HCT116 (cell line): ENCODE data around the gene CNTFR. TPM values are rescaled to one million over a fixed set of nuclear protein-coding genes. Genes with fewer than 3 reads are reported as not detected.

Experiments
- ATAC-seq: fragments of 200-7000 bp; cut with Tn5 transposase; 2 replicates; pipeline ENCODE4 v1.9.1; 2020; ENCODE audit warnings: mild to moderate bottlenecking, moderate library complexity
- BruUV-seq: library from RNA; stranded (reverse); fragments of 400-500 nt; replicated peaks from 2 replicates; lab custom pipeline; 2021; lab: Mats Ljungman, UMichigan
- CTCF ChIA-PET: fragments of 300-600 bp; sonication (Branson Sonifier 250); formaldehyde crosslinking; loops from one replicate; lab custom pipeline; 2021; ENCODE audit warnings: antibody characterized with exemption; lab: Charles Lee
- POLR2A ChIA-PET: fragments of 300-600, 350-600 bp; sonication (Branson Sonifier 250); formaldehyde crosslinking; loops from one replicate; lab custom pipeline; 2021; ENCODE audit warnings: antibody characterized with exemption; lab: Charles Lee
- RAD21 ChIA-PET, 2 experiments: fragments of 300-600 bp; sonication (Branson Sonifier 250); formaldehyde crosslinking; loops; one replicate each; lab custom pipeline; 2023; ENCODE audit warnings: low total read pairs in 2 of 2; ENCODE audit not compliant: uncharacterized antibody in 2 of 2, unreplicated experiment in 2 of 2, low non-redundant PET in 1 of 2; lab: Charles Lee
- DNase-seq: peaks from one replicate; pipeline ENCODE4 v3.0.0-alpha.2; 2010; ENCODE audit warnings: low read depth, low spot score
- H2AFZ ChIP-seq: fragments of 200-600 bp; shearing (Covaris generic), sonication (generic); 2 replicates; pipeline ENCODE4 v1.6.1; 2017; ENCODE audit warnings: low read depth, mixed run types, mixed read lengths, antibody characterized with exemption, low read length; ENCODE audit not compliant: poor library complexity, severe bottlenecking
- H3K27ac ChIP-seq: 2 replicates; pipeline ENCODE4 v1.5.1; 2012; ENCODE audit warnings: low read depth, low read length
- H3K27me3 ChIP-seq: fragments of 200-600 bp; sonication (generic); 2 replicates; pipeline ENCODE4 v1.6.1; 2016; ENCODE audit warnings: mixed run types, low read length, mixed read lengths; ENCODE audit not compliant: insufficient read depth
- H3K36me3 ChIP-seq, 2 experiments: fragments of 200-500 bp in 1 of 2; fragments of 200-600 bp in 1 of 2; sonication (Bioruptor generic) in 1 of 2; sonication (generic) in 1 of 2; 2 replicates each; pipeline versions ENCODE4 v1.5.1 to v1.6.1; 2014 to 2016; ENCODE audit warnings: low read length in 2 of 2, inconsistent platforms in 1 of 2, mixed read lengths in 1 of 2, mixed run types in 1 of 2; ENCODE audit not compliant: insufficient read depth in 2 of 2, control insufficient read depth in 1 of 2
- H3K4me1 ChIP-seq, 2 experiments: fragments of 200-600 bp in 1 of 2; sonication (generic) in 1 of 2; 2 replicates each; pipeline versions ENCODE4 v1.5.1 to v1.6.1; 2012 to 2017; ENCODE audit warnings: low read length in 2 of 2, inconsistent platforms in 1 of 2, mild to moderate bottlenecking in 1 of 2, mixed read lengths in 1 of 2, mixed run types in 1 of 2, moderate library complexity in 1 of 2; ENCODE audit not compliant: insufficient read depth in 2 of 2, control insufficient read depth in 1 of 2
- H3K4me2 ChIP-seq: fragments of 200-600 bp; sonication (generic); 2 replicates; pipeline ENCODE4 v1.6.1; 2017; ENCODE audit warnings: mixed run types, low read length, mixed read lengths
- H3K4me3 ChIP-seq, 2 experiments: fragments of 200-600 bp in 1 of 2; sonication (generic) in 1 of 2; replicated peaks in 1 of 2; 2 replicates each; pipeline ENCODE4 v1.5.1; 2011 to 2016; ENCODE audit warnings: low read length in 2 of 2, control low read depth in 1 of 2, low read depth in 1 of 2, mild to moderate bottlenecking in 1 of 2, mixed read lengths in 1 of 2, mixed run types in 1 of 2
- H3K79me2 ChIP-seq: fragments of 200-600 bp; sonication (generic); 2 replicates; pipeline ENCODE4 v1.6.1; 2017; ENCODE audit warnings: mild to moderate bottlenecking, mixed run types, low read length, moderate library complexity, mixed read lengths; ENCODE audit not compliant: insufficient read depth
- H3K9ac ChIP-seq: fragments of 200-600 bp; sonication (generic); 2 replicates; pipeline ENCODE4 v1.6.1; 2016; ENCODE audit warnings: low read length, mixed read lengths
- H3K9me2 ChIP-seq: fragments of 200-600 bp; sonication (generic), shearing (Covaris generic); 2 replicates; pipeline ENCODE4 v1.6.1; 2017; ENCODE audit warnings: mixed run types, mild to moderate bottlenecking, moderate library complexity; ENCODE audit not compliant: insufficient read depth
- H3K9me3 ChIP-seq, 2 experiments: fragments of 200-500 bp in 1 of 2; fragments of 200-600 bp in 1 of 2; sonication (Bioruptor generic) in 1 of 2; sonication (generic) in 1 of 2; 2 replicates each; pipeline ENCODE4 v1.6.1; 2014 to 2017; ENCODE audit warnings: low read length in 2 of 2, mixed read lengths in 2 of 2, inconsistent platforms in 1 of 2, low read depth in 1 of 2, mild to moderate bottlenecking in 1 of 2, mixed run types in 1 of 2, moderate library complexity in 1 of 2; ENCODE audit not compliant: control insufficient read depth in 1 of 2, insufficient read depth in 1 of 2
- H4K20me1 ChIP-seq: fragments of 200-600 bp; sonication (generic), shearing (Covaris generic); 2 replicates; pipeline ENCODE4 v1.6.1; 2017; ENCODE audit warnings: mixed run types, mild to moderate bottlenecking, moderate library complexity; ENCODE audit not compliant: insufficient read depth
- ATF3 ChIP-seq: IDR thresholded peaks from 2 replicates; pipeline ENCODE4 v1.6.1; 2012
- CBX3 ChIP-seq: IDR thresholded peaks from 2 replicates; pipeline ENCODE4 v1.6.1; 2012; ENCODE audit warnings: low read depth
- CEBPB ChIP-seq: IDR thresholded peaks from 2 replicates; pipeline ENCODE4 v1.6.1; 2012; ENCODE audit warnings: low read depth
- EGR1 ChIP-seq: IDR thresholded peaks from 2 replicates; pipeline ENCODE4 v1.6.1; 2012; ENCODE audit warnings: low read depth
- ELF1 ChIP-seq: IDR thresholded peaks from 2 replicates; pipeline ENCODE4 v1.6.1; 2012; ENCODE audit warnings: low read depth, borderline replicate concordance
- EZH2 ChIP-seq: fragments of 200-600 bp; sonication (generic); IDR thresholded peaks from 2 replicates; pipeline ENCODE4 v1.6.1; 2017; ENCODE audit warnings: antibody characterized with exemption, mixed run types
- EZH2phosphoT487 ChIP-seq: fragments of 200-600 bp; IDR thresholded peaks from 2 replicates; pipeline ENCODE4 v1.6.1; 2018; ENCODE audit warnings: antibody characterized with exemption, borderline replicate concordance
- FOSL1 ChIP-seq: IDR thresholded peaks from 2 replicates; pipeline ENCODE4 v1.6.1; 2012; ENCODE audit warnings: low read depth
- JUND ChIP-seq: IDR thresholded peaks from 2 replicates; pipeline ENCODE4 v1.6.1; 2012
- POLR2A ChIP-seq: IDR thresholded peaks from 2 replicates; pipeline ENCODE4 v1.7.0; 2011; ENCODE audit warnings: borderline replicate concordance; ENCODE audit not compliant: insufficient read depth, insufficient read length; ENCODE audit errors: extremely low read depth
- POLR2AphosphoS5 ChIP-seq: IDR thresholded peaks from 2 replicates; pipeline ENCODE4 v1.6.1; 2011; ENCODE audit warnings: mild to moderate bottlenecking, low read depth, low read length, moderate library complexity
- RAD21 ChIP-seq: IDR thresholded peaks from 2 replicates; pipeline ENCODE4 v1.6.1; 2012; ENCODE audit warnings: low read depth, mild to moderate bottlenecking
- SIN3A ChIP-seq: IDR thresholded peaks from 2 replicates; pipeline ENCODE4 v1.6.1; 2012; ENCODE audit warnings: low read depth
- SRF ChIP-seq: IDR thresholded peaks from 2 replicates; pipeline ENCODE4 v1.6.1; 2012; ENCODE audit warnings: low read depth
- TCF7L2 ChIP-seq: IDR thresholded peaks from 2 replicates; pipeline ENCODE4 v1.7.0; 2011; ENCODE audit warnings: borderline replicate concordance, inconsistent platforms; ENCODE audit not compliant: insufficient read depth, insufficient read length; ENCODE audit errors: extremely low read depth
- YY1 ChIP-seq: IDR thresholded peaks from 2 replicates; pipeline ENCODE4 v1.6.1; 2011; ENCODE audit warnings: low read length, low read depth, moderate library complexity, mild to moderate bottlenecking; ENCODE audit not compliant: insufficient replicate concordance; ENCODE audit errors: extremely low read depth
- ZFX ChIP-seq: fragments of 450-650 bp; IDR thresholded peaks from 2 replicates; pipeline ENCODE4 v1.6.1; 2017
- ZNF274 ChIP-seq: fragments of 200-500 bp; sonication (Bioruptor generic); IDR thresholded peaks from 2 replicates; pipeline ENCODE4 v1.6.1; 2014; ENCODE audit warnings: mild to moderate bottlenecking, low read depth, low read length, inconsistent platforms
- intact Hi-C: fragments of 100-400 bp; cut with micrococcal nuclease; formaldehyde crosslinking; loops from 2 replicates; pipeline ENCODE4 v1.10.0; 2022
- total RNA-seq: library from RNA; stranded (reverse); gene quantifications from one replicate; pipeline ENCODE4 v1.2.1, GENCODE V29; 2021; ENCODE audit not compliant: unreplicated experiment
- TF ChIP-seq, protein P1 (sequence below): IDR thresholded peaks from 2 replicates; pipeline ENCODE4 v1.6.1; 2012; ENCODE audit warnings: low read depth
- TF ChIP-seq, protein P2 (sequence below), 3 experiments: fragments of 200-600 bp in 1 of 3; sonication (generic) in 1 of 3; IDR thresholded peaks in 2 of 3; conservative IDR thresholded peaks in 1 of 3; 2 replicates each; pipeline ENCODE4 v1.5.1; 2012 to 2017; ENCODE audit warnings: low read depth in 2 of 3, low read length in 2 of 3, antibody characterized with exemption in 1 of 3, borderline replicate concordance in 1 of 3, control low read depth in 1 of 3, mild to moderate bottlenecking in 1 of 3, mixed read lengths in 1 of 3, mixed run types in 1 of 3, moderate library complexity in 1 of 3; ENCODE audit not compliant: insufficient read depth in 1 of 3

Gene CNTFR
- total RNA-seq, 1 experiment from 2014 or later, result not detected

GRCh38 chr9:34550016-34550680 is 39.4 kb downstream of the CNTFR start:
- no peak overlapping the region for H3K4me3 ChIP-seq
- H3K9me3 ChIP-seq, result no peaks in the 10 kb centered on the region
- H3K9ac ChIP-seq, result no peak overlapping the region
- TF ChIP-seq YY1 (no peak), CEBPB (no peak), EZH2 (no peak), SIN3A (no peak), POLR2A (no peak), ATF3 (no peak), FOSL1 (no peak), ELF1 (no peak), RAD21 (no peak), EZH2phosphoT487 (no peak), CBX3 (no peak), SRF (no peak), POLR2AphosphoS5 (no peak), EGR1 (no peak), ZNF274 (no peak), ZFX (no peak), JUND (no peak), TCF7L2 (no peak)
- TF ChIP-seq, protein P1, sequence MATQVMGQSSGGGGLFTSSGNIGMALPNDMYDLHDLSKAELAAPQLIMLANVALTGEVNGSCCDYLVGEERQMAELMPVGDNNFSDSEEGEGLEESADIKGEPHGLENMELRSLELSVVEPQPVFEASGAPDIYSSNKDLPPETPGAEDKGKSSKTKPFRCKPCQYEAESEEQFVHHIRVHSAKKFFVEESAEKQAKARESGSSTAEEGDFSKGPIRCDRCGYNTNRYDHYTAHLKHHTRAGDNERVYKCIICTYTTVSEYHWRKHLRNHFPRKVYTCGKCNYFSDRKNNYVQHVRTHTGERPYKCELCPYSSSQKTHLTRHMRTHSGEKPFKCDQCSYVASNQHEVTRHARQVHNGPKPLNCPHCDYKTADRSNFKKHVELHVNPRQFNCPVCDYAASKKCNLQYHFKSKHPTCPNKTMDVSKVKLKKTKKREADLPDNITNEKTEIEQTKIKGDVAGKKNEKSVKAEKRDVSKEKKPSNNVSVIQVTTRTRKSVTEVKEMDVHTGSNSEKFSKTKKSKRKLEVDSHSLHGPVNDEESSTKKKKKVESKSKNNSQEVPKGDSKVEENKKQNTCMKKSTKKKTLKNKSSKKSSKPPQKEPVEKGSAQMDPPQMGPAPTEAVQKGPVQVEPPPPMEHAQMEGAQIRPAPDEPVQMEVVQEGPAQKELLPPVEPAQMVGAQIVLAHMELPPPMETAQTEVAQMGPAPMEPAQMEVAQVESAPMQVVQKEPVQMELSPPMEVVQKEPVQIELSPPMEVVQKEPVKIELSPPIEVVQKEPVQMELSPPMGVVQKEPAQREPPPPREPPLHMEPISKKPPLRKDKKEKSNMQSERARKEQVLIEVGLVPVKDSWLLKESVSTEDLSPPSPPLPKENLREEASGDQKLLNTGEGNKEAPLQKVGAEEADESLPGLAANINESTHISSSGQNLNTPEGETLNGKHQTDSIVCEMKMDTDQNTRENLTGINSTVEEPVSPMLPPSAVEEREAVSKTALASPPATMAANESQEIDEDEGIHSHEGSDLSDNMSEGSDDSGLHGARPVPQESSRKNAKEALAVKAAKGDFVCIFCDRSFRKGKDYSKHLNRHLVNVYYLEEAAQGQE, result no peak
- TF ChIP-seq, protein P2, sequence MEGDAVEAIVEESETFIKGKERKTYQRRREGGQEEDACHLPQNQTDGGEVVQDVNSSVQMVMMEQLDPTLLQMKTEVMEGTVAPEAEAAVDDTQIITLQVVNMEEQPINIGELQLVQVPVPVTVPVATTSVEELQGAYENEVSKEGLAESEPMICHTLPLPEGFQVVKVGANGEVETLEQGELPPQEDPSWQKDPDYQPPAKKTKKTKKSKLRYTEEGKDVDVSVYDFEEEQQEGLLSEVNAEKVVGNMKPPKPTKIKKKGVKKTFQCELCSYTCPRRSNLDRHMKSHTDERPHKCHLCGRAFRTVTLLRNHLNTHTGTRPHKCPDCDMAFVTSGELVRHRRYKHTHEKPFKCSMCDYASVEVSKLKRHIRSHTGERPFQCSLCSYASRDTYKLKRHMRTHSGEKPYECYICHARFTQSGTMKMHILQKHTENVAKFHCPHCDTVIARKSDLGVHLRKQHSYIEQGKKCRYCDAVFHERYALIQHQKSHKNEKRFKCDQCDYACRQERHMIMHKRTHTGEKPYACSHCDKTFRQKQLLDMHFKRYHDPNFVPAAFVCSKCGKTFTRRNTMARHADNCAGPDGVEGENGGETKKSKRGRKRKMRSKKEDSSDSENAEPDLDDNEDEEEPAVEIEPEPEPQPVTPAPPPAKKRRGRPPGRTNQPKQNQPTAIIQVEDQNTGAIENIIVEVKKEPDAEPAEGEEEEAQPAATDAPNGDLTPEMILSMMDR (IDR thresholded peaks at IDR 0.05 in 2 of 3, conservative IDR thresholded peaks at IDR 0.05 in 1 of 3; ENCODE audit: borderline replicate concordance in 1 of 3, insufficient read depth in 1 of 3, low read depth in 2 of 3, low read length in 2 of 3), result no peak
- TF ChIP-seq, all 23 proteins: peak for 0
- no peaks in the 10 kb centered on the region for H3K79me2 ChIP-seq
- ChIA-PET CTCF (interaction anchor here (1.3 kb wide), 1 partner anchor 41 kb away, joined by 3 read pairs; no protein-coding TSS in a partner anchor), RAD21 (no interaction called here), POLR2A (no interaction called here)
- intact Hi-C loops, result no loop called here
- BruUV-seq, result no TSS peak
- no peak overlapping the region for H2AFZ ChIP-seq
- H3K27ac ChIP-seq, result no peak overlapping the region
- H4K20me1 ChIP-seq, result no peaks in the 10 kb centered on the region
- H3K27me3 ChIP-seq, result no peaks in the 10 kb centered on the region
- ATAC-seq (no peak), DNase-seq (no peak)
- H3K36me3 ChIP-seq, result no peaks in the 10 kb centered on the region
- H3K4me2 ChIP-seq, result no peak overlapping the region
- no peaks in the 10 kb centered on the region for H3K9me2 ChIP-seq
- peaks cover 0 to 4% of the 10 kb centered on the region in 2 experiments; a peak in 2 of 4 replicates for H3K4me1 ChIP-seq
